HG03066 (cell line): ENCODE measurements around the gene MYRIP.
"Not testable (repeated sequence)": the region's sequence is repeated elsewhere in the genome, so short reads cannot be mapped to it uniquely, and the experiment has no call there.

Experiments
- ATAC-seq: cut with Tn5 transposase; IDR thresholded peaks from one replicate; pipeline ENCODE4 v1.9.1; 2021; ENCODE audit warnings: low read depth; ENCODE audit not compliant: unreplicated experiment

MYRIP gene

DNA sequence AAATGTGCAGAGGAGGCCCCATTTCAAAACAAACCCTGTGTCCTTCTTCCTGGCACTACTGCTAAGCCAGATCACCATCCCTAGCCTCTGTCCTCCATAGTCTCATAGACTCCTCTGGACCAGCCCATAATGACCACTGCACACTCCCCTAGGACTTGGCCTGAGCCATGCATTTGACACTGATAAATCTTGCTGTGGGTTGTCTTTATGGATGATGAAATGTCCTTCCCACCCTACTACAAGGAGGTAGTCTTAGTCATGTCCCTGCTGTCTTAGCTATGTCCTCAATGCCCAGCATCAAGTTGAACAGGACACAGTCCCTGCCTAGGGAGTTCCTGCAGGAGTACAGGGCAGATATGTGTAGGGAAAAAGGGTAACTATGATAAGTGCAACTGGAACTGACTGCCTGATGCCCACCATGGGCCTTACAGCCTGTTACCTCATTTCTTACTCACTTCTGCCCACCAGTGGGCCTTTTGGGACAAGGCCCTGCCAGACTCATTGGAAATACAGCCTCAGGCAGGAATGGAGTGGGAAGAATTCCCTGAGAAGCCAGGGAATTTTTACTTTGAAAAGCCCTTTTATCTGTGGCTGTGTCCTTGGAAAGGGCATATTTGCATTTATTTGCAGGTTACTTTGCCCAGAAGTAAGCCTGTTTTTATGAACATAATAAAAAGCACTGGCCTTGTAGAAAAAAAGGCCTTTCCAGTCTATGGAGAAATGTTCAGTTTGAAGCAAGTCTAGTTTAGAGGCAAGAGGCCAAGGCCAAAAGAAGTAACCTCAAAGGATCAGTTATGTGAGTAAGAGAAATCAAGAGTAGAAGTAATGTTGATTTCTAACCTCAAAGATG lies 300.5 kb downstream of the MYRIP start:
- no peak for ATAC-seq

- no peak for ATAC-seq
Observed at GRCh38 chr3:40116478-40117177, 307.2 kb downstream of the MYRIP start.

DNA sequence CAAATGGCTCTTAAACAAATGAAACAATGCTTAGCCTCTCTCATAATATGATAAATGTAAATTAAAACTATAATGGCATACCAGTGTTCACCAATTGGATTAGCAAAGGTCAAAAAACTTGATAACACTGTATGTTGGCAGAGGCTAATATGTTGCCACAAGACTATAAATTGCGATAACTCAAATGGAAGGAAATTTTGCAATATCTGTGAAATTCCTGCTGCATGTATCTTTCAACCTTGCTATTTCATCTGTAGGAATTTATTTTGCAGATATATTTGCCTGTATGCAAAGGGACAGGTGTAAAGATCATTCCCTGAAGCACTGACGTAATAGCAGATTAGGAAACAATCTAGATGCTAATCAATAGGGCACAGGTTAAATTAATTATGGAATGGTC lies 308.7 kb downstream of the MYRIP start:
- no peak for ATAC-seq

DNA sequence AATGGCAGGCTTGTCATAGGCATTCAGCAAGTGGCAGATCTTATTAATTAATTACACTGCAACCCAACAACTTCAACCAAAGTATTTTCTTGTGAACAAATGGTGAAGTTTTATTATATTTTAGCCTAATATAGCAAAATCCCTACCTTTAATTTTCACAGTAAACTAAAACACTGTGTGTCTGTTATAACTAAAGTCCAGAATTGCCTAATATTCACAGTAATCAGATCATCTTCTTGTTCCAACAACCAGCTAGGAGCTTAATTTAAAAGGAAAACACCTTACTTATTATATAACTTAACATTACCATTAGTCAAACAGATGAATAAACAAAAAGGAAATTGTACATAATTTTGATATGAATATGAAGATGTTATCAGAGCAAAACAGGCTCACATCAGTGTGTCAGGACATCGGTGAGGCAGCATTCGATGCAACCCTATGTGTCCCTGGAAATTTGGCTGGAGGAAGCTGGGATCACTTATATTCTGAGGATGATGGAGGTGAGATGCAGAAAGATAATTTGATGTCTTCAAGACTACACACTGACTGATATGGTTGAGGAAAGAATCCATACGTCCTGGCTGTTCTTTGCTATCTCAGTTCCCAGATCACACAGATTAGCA lies 310.8 kb downstream of the MYRIP start:
- ATAC-seq: no peak

GRCh38 chr3:40120806-40121205 lies 311.4 kb downstream of the MYRIP start:
- ATAC-seq: no peak

GRCh38 chr3:40124918-40125317 lies 315.5 kb downstream of the MYRIP start:
- ATAC-seq: no peak

GRCh38 chr3:40128166-40128565 lies 318.8 kb downstream of the MYRIP start:
- no peak for ATAC-seq

DNA sequence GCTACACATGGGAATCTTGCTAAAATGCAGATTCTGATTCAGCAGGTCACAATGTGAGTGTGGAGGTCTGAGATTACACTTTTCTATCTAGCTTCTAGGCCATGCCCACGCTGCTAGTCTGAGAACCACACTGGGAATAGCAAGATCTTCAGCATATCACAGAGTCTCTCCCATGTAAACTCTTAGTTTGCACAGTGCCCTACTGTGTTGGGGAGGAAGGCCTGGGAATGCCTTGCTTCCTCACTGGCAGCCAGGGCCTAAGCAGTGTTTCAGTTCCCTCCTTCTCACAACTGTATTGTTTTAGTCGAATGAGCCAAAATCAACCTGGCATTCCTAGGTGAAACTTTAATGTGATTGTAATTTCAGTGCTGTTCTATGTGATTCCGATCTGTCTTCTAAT lies 320.1 kb downstream of the MYRIP start:
- ATAC-seq: no peak

DNA sequence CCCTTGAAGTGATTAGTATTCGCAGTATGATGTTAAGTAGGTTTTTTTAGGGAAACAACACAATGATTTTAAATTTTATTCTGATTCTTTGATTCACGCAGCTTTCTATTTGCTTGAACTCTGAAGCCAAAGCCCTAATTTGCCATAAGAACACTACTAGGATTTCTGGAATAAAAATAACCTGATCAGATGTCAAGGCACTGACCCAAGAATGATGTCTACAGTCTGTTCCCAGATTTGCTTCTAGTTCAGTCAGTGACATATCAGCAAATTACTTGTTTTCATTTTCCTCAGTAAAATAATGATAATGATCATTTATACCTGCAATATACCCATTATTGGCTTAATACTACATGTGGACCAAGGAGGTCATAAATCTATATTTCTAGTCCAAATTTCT lies 320.6 kb downstream of the MYRIP start:
- no peak for ATAC-seq

- ATAC-seq: no peak
Observed at GRCh38 chr3:40130721-40131120, 321.3 kb downstream of the MYRIP start.

- ATAC-seq: not testable (repeated sequence)
Observed at GRCh38 chr3:40133886-40134575, 324.6 kb downstream of the MYRIP start.

- ATAC-seq: no peak
Observed at GRCh38 chr3:40137591-40138295, 328.3 kb downstream of the MYRIP start.

GRCh38 chr3:40143283-40144090 lies 334.1 kb downstream of the MYRIP start:
- no peak for ATAC-seq

DNA sequence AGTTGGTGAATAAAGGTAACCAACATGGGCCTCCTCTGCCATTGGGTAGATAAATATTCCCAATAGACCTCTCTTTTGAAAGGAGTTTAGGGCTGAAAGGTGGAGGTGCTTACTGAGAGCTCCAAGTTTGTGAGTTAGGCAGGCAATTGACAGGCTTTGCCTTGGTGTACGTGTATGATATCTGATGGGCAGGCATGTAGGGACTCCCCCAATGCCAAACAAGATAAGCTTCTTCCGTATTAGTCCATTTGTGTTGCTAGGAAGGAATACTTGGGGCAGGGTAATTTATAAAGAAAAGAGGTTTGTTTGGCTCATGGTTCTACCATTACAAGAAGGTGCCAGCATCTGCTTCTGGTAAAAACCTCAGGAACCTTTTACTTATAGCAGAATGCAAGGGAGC lies 339.4 kb downstream of the MYRIP start:
- no peak for ATAC-seq

GRCh38 chr3:40152482-40153133 lies 343.2 kb downstream of the MYRIP start:
- ATAC-seq: no peak

DNA sequence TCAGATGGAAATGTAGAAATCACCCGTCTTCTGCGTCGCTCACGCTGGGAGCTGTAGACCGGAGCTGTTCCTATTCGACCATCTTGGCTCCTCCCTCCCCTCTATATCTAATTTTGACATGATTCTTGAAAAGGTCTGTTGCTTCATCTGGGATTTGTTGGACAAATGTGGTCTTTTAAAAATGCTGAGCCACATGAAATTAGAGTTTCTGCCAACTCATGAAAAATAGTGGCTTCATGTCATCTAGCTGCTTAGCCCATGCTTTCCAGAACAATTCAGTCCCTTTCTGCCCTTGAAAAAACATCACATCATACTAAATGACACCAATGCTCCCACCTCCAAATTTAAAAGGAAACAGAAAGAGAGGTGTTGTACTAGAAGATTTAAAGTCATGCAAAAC lies 351.5 kb downstream of the MYRIP start:
- no peak for ATAC-seq

DNA sequence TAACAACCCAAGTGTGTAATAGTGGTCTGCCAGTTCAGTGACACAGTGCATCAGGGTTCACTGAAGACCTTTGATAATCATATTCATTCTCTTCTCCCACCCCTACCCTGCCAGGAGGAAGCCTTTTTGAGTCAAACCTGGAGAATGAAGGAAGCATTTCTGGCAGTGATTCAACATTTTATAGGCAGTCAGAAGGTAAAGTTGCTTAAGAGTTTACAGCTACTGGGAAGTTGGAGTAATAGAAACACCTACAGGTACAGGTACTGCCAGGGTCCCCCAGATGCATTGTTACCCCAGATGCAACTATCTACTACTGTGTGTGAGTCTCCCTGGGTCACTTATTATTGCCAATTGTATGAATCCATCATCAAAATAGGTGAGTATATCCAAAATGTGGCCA lies 353.2 kb downstream of the MYRIP start:
- no peak for ATAC-seq

GRCh38 chr3:40166997-40167396 lies 357.6 kb downstream of the MYRIP start:
- ATAC-seq: no peak

DNA sequence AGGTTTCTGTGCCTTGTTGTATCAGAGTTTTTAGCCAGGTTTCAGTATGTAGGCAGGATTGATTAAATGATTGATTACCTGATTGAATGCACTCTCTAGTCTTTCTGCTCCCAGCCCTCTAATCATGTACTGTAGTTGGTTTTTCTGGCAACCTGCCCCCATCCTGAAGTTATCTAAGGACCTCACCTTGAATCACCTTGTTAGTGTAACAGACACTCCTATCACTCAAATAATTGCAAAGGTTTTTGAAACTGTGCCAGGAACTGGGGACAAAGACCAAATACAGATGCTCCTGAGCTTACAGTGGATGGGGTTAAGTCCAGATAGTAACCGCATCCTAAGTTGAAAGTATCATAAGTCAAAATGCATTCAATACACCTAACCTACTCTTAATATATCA lies 358.5 kb downstream of the MYRIP start:
- ATAC-seq: no peak
